ENCODE data around the gene PKMYT1.

DNA sequence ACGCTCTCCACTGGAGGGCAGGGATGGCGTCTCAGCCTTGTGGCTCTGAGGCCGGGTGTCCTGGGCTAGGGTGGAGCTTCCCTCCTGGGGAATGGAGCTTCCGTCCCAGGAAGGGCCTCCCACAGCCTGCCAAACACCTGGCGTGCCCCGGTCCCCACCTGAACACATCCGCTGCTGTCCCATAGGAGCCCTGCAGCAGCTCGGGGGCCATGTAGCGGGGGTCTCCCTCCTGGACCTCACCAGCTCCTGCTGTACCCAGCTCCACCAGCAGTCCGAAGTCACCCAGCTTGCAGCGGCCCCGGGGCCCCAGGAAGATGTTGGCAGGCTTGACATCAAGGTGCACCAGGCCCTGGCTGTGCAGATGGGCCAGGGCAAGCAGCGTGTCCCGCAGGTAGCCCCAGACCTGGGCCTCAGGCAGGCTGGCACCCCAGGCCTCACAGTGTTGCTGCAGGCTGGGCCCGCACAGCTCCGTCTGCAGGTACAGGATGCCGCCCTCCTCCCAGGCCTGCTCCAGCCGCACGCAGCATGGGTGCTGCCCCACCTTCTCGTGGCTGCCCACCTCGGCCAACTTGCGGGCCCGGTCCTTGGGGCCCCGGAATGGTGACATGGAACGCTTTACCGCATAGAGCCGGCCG lies 5.0 kb downstream of the PKMYT1 start:
- TF ChIP-seq EZH2phosphoT487 (conservative IDR thresholded peaks at IDR 0.05; ENCODE audit: low read length): no peak
- TF ChIP-seq CTCF (IDR thresholded peaks at IDR 0.05; ENCODE audit: insufficient read depth, low read length, poor library complexity, severe bottlenecking): no peak
